ENCODE results near the gene MAP4K2.

Gene MAP4K2

GRCh38 chr11:64845129-64845775, 42.2 kb upstream of the MAP4K2 start:
- Histone ChIP-seq H3K4me3 (ENCODE audit: insufficient read depth, low read depth, low read length, poor library complexity, severe bottlenecking) (peak overlapping the region; percentile 42), H3K4me1 (ENCODE audit: control insufficient read depth, insufficient read depth, low read length, poor library complexity, severe bottlenecking) (peaks cover 27% of the 10 kb centered on the region), H3K27me3 (replicated peaks; ENCODE audit: control insufficient read depth, insufficient read depth, low read length, poor library complexity, severe bottlenecking) (no peaks in the 10 kb centered on the region), H3K27ac (ENCODE audit: insufficient read depth, low read length, poor library complexity, severe bottlenecking) (peak overlapping the region; percentile 20), H3K9me3 (ENCODE audit: control insufficient read depth, low read length) (no peaks in the 10 kb centered on the region), H3K36me3 (ENCODE audit: control insufficient read depth, insufficient read depth, low read length) (no peaks in the 10 kb centered on the region)
- DNase-seq, result no peak

GRCh38 chr11:64844330-64845128, 41.5 kb upstream of the MAP4K2 start, which contains the start of gene CDC42BPG:
Gene CDC42BPG, minus strand, starts transcription at chr11:64844653. Its CDS starts 84 bp downstream, at chr11:64844569.
- Histone ChIP-seq H3K4me1 (ENCODE audit: control insufficient read depth, insufficient read depth, low read length, poor library complexity, severe bottlenecking) (peaks cover 21% of the 10 kb centered on the region), H3K36me3 (ENCODE audit: control insufficient read depth, insufficient read depth, low read length) (no peaks in the 10 kb centered on the region), H3K9me3 (ENCODE audit: control insufficient read depth, low read length) (no peaks in the 10 kb centered on the region), H3K4me3 (ENCODE audit: insufficient read depth, low read depth, low read length, poor library complexity, severe bottlenecking) (peak within 1 kb of the TSS; percentile 42), H3K27me3 (replicated peaks; ENCODE audit: control insufficient read depth, insufficient read depth, low read length, poor library complexity, severe bottlenecking) (no peaks in the 10 kb centered on the region), H3K27ac (ENCODE audit: insufficient read depth, low read length, poor library complexity, severe bottlenecking) (peak within 1 kb of the TSS; percentile 20)
- DNase-seq, result peak; percentile 60 to 69 (median 64)

DNA sequence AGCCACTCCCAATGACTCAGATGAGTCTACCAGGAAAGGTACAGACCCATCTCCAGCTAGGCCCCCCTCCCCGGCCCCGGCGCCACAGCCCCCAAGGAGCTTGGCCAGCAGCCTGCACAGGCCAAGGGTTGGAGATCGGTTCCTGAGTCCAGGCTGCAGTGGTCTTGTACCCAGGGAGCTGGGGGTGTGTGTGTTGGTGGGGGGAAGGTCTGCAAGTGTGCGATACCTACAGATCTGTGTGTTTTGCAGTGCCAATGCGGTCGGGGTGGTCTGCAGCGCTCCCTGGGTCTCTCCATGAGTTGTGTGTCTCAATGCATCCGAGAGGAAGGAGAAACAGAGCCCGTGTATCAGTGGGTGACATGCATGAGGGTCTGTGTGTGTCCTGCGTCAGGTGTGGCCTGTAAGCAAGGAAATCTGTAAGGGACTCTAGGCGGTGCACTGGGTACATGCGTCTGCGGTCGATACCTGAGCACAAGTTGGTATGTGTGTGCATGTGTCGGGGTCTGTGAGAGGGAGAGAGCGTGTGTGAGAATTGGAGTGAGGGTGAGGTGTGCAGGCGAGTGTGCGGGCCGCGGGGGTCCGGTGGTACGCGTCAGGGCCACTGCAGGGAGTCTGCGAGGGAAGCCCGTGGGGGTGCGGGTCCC, 40.8 kb upstream of the MAP4K2 start:
- H3K36me3 ChIP-seq (ENCODE audit: control insufficient read depth, insufficient read depth, low read length), result peaks cover 3% of the 10 kb centered on the region
- no peak for DNase-seq
- H3K9me3 ChIP-seq (ENCODE audit: control insufficient read depth, low read length), result no peaks in the 10 kb centered on the region
- no peak overlapping the region for H3K27ac ChIP-seq (ENCODE audit: insufficient read depth, low read length, poor library complexity, severe bottlenecking)
- peaks cover 16% of the 10 kb centered on the region for H3K4me1 ChIP-seq (ENCODE audit: control insufficient read depth, insufficient read depth, low read length, poor library complexity, severe bottlenecking)
- peak overlapping the region; percentile 41 for H3K4me3 ChIP-seq (ENCODE audit: insufficient read depth, low read depth, low read length, poor library complexity, severe bottlenecking)
- H3K27me3 ChIP-seq (replicated peaks; ENCODE audit: control insufficient read depth, insufficient read depth, low read length, poor library complexity, severe bottlenecking), result no peaks in the 10 kb centered on the region

- Histone ChIP-seq H3K27ac (ENCODE audit: insufficient read depth, low read length, poor library complexity, severe bottlenecking) (no peak overlapping the region), H3K4me1 (ENCODE audit: control insufficient read depth, insufficient read depth, low read length, poor library complexity, severe bottlenecking) (peaks cover 9% of the 10 kb centered on the region), H3K9me3 (ENCODE audit: control insufficient read depth, low read length) (no peaks in the 10 kb centered on the region), H3K4me3 (ENCODE audit: insufficient read depth, low read depth, low read length, poor library complexity, severe bottlenecking) (no peak overlapping the region), H3K27me3 (replicated peaks; ENCODE audit: control insufficient read depth, insufficient read depth, low read length, poor library complexity, severe bottlenecking) (no peaks in the 10 kb centered on the region), H3K36me3 (ENCODE audit: control insufficient read depth, insufficient read depth, low read length) (peaks cover 6% of the 10 kb centered on the region)
- DNase-seq, result no peak
Observed at GRCh38 chr11:64842851-64843685, 40.1 kb upstream of the MAP4K2 start.

GRCh38 chr11:64842366-64842759, 39.3 kb upstream of the MAP4K2 start:
- peaks cover 5% of the 10 kb centered on the region for H3K4me1 ChIP-seq (ENCODE audit: control insufficient read depth, insufficient read depth, low read length, poor library complexity, severe bottlenecking)
- H3K36me3 ChIP-seq (ENCODE audit: control insufficient read depth, insufficient read depth, low read length), result peaks cover 6% of the 10 kb centered on the region
- H3K27me3 ChIP-seq (replicated peaks; ENCODE audit: control insufficient read depth, insufficient read depth, low read length, poor library complexity, severe bottlenecking), result no peaks in the 10 kb centered on the region
- H3K4me3 ChIP-seq (ENCODE audit: insufficient read depth, low read depth, low read length, poor library complexity, severe bottlenecking), result no peak overlapping the region
- DNase-seq, result no peak
- H3K9me3 ChIP-seq (ENCODE audit: control insufficient read depth, low read length), result no peaks in the 10 kb centered on the region
- no peak overlapping the region for H3K27ac ChIP-seq (ENCODE audit: insufficient read depth, low read length, poor library complexity, severe bottlenecking)

- no peak overlapping the region for H3K4me3 ChIP-seq (ENCODE audit: insufficient read depth, low read depth, low read length, poor library complexity, severe bottlenecking)
- H3K27ac ChIP-seq (ENCODE audit: insufficient read depth, low read length, poor library complexity, severe bottlenecking), result no peak overlapping the region
- H3K4me1 ChIP-seq (ENCODE audit: control insufficient read depth, insufficient read depth, low read length, poor library complexity, severe bottlenecking), result peaks cover 2% of the 10 kb centered on the region
- no peak for DNase-seq
- H3K9me3 ChIP-seq (ENCODE audit: control insufficient read depth, low read length), result no peaks in the 10 kb centered on the region
- H3K36me3 ChIP-seq (ENCODE audit: control insufficient read depth, insufficient read depth, low read length), result peaks cover 6% of the 10 kb centered on the region
- no peaks in the 10 kb centered on the region for H3K27me3 ChIP-seq (replicated peaks; ENCODE audit: control insufficient read depth, insufficient read depth, low read length, poor library complexity, severe bottlenecking)
Observed at GRCh38 chr11:64841592-64842365, 38.8 kb upstream of the MAP4K2 start.

DNA sequence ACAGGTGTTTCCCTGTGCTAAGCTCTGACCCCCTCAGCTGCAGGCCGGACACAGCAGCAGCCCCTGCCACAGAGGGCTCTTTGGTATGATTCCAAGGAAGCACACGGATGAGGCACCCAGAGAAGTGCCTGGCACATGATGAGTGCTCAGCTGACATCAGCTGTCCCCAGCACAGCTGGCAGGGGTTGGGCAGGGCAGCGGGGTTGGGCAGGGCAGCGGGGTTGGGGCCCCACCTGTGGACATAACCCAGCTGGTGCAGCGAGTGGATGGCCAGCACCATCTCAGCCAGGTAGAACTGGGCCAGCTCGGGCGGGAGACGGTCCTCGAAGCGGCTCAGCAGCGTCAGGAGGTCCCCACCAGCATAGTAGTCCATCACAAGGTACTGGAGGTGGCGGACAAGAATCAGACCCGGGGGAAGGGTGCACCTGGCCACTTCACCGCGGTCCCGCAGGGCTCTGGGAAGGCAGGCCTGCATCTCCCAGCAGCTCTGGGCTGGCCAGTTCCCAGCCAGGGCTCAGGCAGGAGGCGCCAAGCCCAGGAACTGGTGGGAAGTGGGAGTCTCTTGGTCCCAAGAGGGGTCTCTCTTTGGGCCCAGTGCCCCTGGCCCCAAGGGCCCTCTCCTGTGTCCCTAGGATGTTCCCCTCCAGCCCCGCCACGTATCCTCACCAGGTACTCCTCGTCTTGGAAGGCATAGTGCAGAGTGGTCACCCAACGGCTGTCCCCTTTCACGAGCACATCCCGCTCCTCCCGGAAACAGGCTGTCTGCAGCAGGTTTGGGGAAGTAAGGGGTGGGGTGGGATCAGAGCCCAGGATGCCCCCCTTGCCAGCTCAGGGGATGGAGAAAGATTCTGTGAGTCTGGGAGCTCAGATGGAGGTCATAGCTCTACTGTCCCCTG, 37.1 kb upstream of the MAP4K2 start:
- no peaks in the 10 kb centered on the region for H3K9me3 ChIP-seq (ENCODE audit: control insufficient read depth, low read length)
- no peaks in the 10 kb centered on the region for H3K27me3 ChIP-seq (replicated peaks; ENCODE audit: control insufficient read depth, insufficient read depth, low read length, poor library complexity, severe bottlenecking)
- H3K36me3 ChIP-seq (ENCODE audit: control insufficient read depth, insufficient read depth, low read length), result peaks cover 6% of the 10 kb centered on the region
- no peak for DNase-seq
- peaks cover 2% of the 10 kb centered on the region for H3K4me1 ChIP-seq (ENCODE audit: control insufficient read depth, insufficient read depth, low read length, poor library complexity, severe bottlenecking)
- no peak overlapping the region for H3K4me3 ChIP-seq (ENCODE audit: insufficient read depth, low read depth, low read length, poor library complexity, severe bottlenecking)
- no peak overlapping the region for H3K27ac ChIP-seq (ENCODE audit: insufficient read depth, low read length, poor library complexity, severe bottlenecking)

DNA sequence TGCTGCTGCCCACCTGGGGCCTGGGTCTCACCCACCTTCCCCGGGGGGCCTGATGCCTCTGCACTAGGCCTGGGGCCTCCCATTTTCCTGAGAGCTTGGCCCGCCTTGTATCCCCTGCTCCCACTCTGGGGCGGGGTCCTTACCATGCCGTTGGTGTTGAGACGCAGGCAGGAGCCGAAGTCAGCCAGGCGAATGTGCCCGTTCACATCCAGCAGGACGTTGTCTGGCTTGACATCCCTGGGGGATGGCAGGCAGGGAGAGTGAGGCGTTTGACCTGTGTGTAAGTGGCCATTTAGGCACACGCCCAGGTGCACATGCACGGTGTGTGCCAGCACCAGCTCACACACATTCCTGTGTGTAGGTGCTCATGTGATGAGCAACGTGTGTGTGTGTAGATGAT, 36.3 kb upstream of the MAP4K2 start:
- Histone ChIP-seq H3K9me3 (ENCODE audit: control insufficient read depth, low read length) (no peaks in the 10 kb centered on the region), H3K36me3 (ENCODE audit: control insufficient read depth, insufficient read depth, low read length) (peaks cover 6% of the 10 kb centered on the region), H3K4me1 (ENCODE audit: control insufficient read depth, insufficient read depth, low read length, poor library complexity, severe bottlenecking) (no peaks in the 10 kb centered on the region), H3K4me3 (ENCODE audit: insufficient read depth, low read depth, low read length, poor library complexity, severe bottlenecking) (no peak overlapping the region), H3K27me3 (replicated peaks; ENCODE audit: control insufficient read depth, insufficient read depth, low read length, poor library complexity, severe bottlenecking) (no peaks in the 10 kb centered on the region), H3K27ac (ENCODE audit: insufficient read depth, low read length, poor library complexity, severe bottlenecking) (no peak overlapping the region)
- DNase-seq, result no peak

All from effector memory CD4-positive, alpha-beta T cell (primary cell).